CD14-positive monocyte (primary cell): Measurements from ENCODE around the gene CPT1A. TPM values are rescaled to one million over a fixed set of nuclear protein-coding genes. Genes with fewer than 3 reads are reported as not detected.
A peak's percentile ranks its signal among the peaks of the same experiment; 100 is the strongest.

Source experiments
- DNase-seq, 3 donors: peaks; one replicate each; pipeline ENCODE4 v3.0.0-alpha.2; 2011 to 2022
- H2AFZ ChIP-seq: 2 replicates; pipeline ENCODE4 v1.6.0; 2012; ENCODE audit warnings: mild to moderate bottlenecking, low read depth, low read length, inconsistent platforms; ENCODE audit not compliant: insufficient read depth, poor library complexity, severe bottlenecking
- H3K27ac ChIP-seq, 2 donors: 1 replicate in 1 of 2; 2 replicates in 1 of 2; pipeline ENCODE4 v1.5.1; 2012 to 2013; ENCODE audit warnings: low read length in 2 of 2, control low read depth in 1 of 2, inconsistent platforms in 1 of 2, low read depth in 1 of 2, mild to moderate bottlenecking in 1 of 2
- H3K27me3 ChIP-seq, 2 donors: one replicate each; pipeline versions ENCODE4 v1.6.0 to v1.6.1; 2011 to 2013; ENCODE audit warnings: low read length in 2 of 2; ENCODE audit not compliant: control insufficient read depth in 2 of 2, insufficient read depth in 2 of 2
- H3K36me3 ChIP-seq, 2 donors: replicated peaks in 1 of 2; 1 replicate in 1 of 2; 2 replicates in 1 of 2; pipeline versions ENCODE4 v1.5.1 to v1.6.1; 2012 to 2013; ENCODE audit warnings: low read length in 2 of 2, control low read depth in 1 of 2, inconsistent platforms in 1 of 2, mild to moderate bottlenecking in 1 of 2; ENCODE audit not compliant: insufficient read depth in 2 of 2, control insufficient read depth in 1 of 2
- H3K4me1 ChIP-seq, 2 donors: 1 replicate in 1 of 2; 2 replicates in 1 of 2; pipeline versions ENCODE4 v1.5.1 to v1.6.1; 2012 to 2013; ENCODE audit warnings: low read length in 2 of 2, control low read depth in 1 of 2, inconsistent platforms in 1 of 2, mild to moderate bottlenecking in 1 of 2, moderate library complexity in 1 of 2; ENCODE audit not compliant: insufficient read depth in 2 of 2, control insufficient read depth in 1 of 2
- H3K4me2 ChIP-seq: replicated peaks from 2 replicates; pipeline ENCODE3; 2012; ENCODE audit warnings: low read length, moderate library complexity, mild to moderate bottlenecking; ENCODE audit not compliant: poor library complexity, severe bottlenecking; ENCODE audit errors: extremely low read depth
- H3K4me3 ChIP-seq, 3 experiments: fragments of 200-600 bp in 1 of 3; sonication (generic) in 1 of 3; replicated peaks in 1 of 3; 1 replicate in 2 of 3; 2 replicates in 1 of 3; pipeline ENCODE4 v1.5.1; 2011 to 2013; ENCODE audit warnings: low read length in 3 of 3, mild to moderate bottlenecking in 3 of 3, control low read depth in 2 of 3, low read depth in 2 of 3, inconsistent platforms in 1 of 3, moderate library complexity in 1 of 3
- H3K79me2 ChIP-seq: 2 replicates; pipeline ENCODE4 v1.6.0; 2012; ENCODE audit warnings: mild to moderate bottlenecking, control low read depth, inconsistent platforms, low read length, moderate library complexity; ENCODE audit not compliant: insufficient read depth
- H3K9ac ChIP-seq: 2 replicates; pipeline ENCODE4 v1.6.0; 2017; ENCODE audit warnings: low read length, mild to moderate bottlenecking; ENCODE audit not compliant: insufficient read depth, poor library complexity, severe bottlenecking
- H3K9me3 ChIP-seq, 2 donors: replicated peaks in 1 of 2; 1 replicate in 1 of 2; 2 replicates in 1 of 2; pipeline versions ENCODE4 v1.5.1 to v1.6.1; 2012 to 2013; ENCODE audit warnings: low read length in 2 of 2, control low read depth in 1 of 2; ENCODE audit not compliant: control insufficient read depth in 1 of 2, insufficient read depth in 1 of 2
- H4K20me1 ChIP-seq: 2 replicates; pipeline ENCODE4 v1.6.0; 2012; ENCODE audit warnings: mild to moderate bottlenecking, low read length, control low read depth, moderate library complexity; ENCODE audit not compliant: insufficient read depth
- H3K27ac Mint-ChIP-seq, 7 donors: one replicate each; pipeline ENCODE4 v1.8.0; 2020; ENCODE audit warnings: mild to moderate bottlenecking in 7 of 7, mixed read lengths in 7 of 7, moderate library complexity in 6 of 7, inconsistent platforms in 2 of 7
- H3K27me3 Mint-ChIP-seq, 3 donors: one replicate each; pipeline ENCODE4 v1.8.0; 2021 to 2022; ENCODE audit warnings: low read depth in 3 of 3, mild to moderate bottlenecking in 3 of 3, mixed read lengths in 3 of 3, moderate library complexity in 3 of 3, inconsistent platforms in 1 of 3
- H3K36me3 Mint-ChIP-seq, 2 donors: one replicate each; pipeline ENCODE4 v1.8.0; 2020; ENCODE audit warnings: mixed read lengths in 2 of 2, inconsistent platforms in 1 of 2, mild to moderate bottlenecking in 1 of 2
- H3K4me1 Mint-ChIP-seq: one replicate; pipeline ENCODE4 v1.8.0; 2020; ENCODE audit warnings: mild to moderate bottlenecking, mixed read lengths
- H3K4me3 Mint-ChIP-seq, 2 donors: one replicate each; pipeline ENCODE4 v1.8.0; 2020; ENCODE audit warnings: mild to moderate bottlenecking in 2 of 2, mixed read lengths in 2 of 2, moderate library complexity in 1 of 2
- H3K9me3 Mint-ChIP-seq, 7 donors: one replicate each; pipeline ENCODE4 v1.8.0; 2020 to 2022; ENCODE audit warnings: mixed read lengths in 7 of 7, mild to moderate bottlenecking in 6 of 7, moderate library complexity in 6 of 7, inconsistent platforms in 2 of 7
- WGBS: methylation state at CpG from one replicate; pipeline ENCODE4 v1.1.5; 2013; ENCODE audit warnings: missing lambda C conversion rate; ENCODE audit not compliant: insufficient coverage; 5-methylcytosine and 5-hydroxymethylcytosine counted together
- intact Hi-C, 2 donors: fragments of 100-400 bp; cut with micrococcal nuclease; formaldehyde crosslinking; loops; one replicate each; pipeline versions ENCODE4 v1.15.0 to v1.15.1; 2023
- polyA plus RNA-seq, 3 donors: library from polyadenylated mRNA; depleted of rRNA in 1 of 3; unstranded in 2 of 3; stranded (reverse) in 1 of 3; fragments of 300-500 nt in 2 of 3; fragments of >200 nt in 1 of 3; fragmentation: Illumina TruSeq in 2 of 3; gene quantifications; 1 replicate in 2 of 3; 2 replicates in 1 of 3; pipeline ENCODE4 v1.2.3, GENCODE V29; 2012 to 2021
- TF ChIP-seq, protein P1 (sequence below): fragments of 200-600 bp; IDR thresholded peaks from one replicate; pipeline ENCODE4 v1.8.0; 2022; ENCODE audit warnings: antibody characterized with exemption, mild to moderate bottlenecking

The CPT1A gene
- polyA plus RNA-seq, 3 donors: 5.6 to 42.5 (median 7.0) TPM

DNA sequence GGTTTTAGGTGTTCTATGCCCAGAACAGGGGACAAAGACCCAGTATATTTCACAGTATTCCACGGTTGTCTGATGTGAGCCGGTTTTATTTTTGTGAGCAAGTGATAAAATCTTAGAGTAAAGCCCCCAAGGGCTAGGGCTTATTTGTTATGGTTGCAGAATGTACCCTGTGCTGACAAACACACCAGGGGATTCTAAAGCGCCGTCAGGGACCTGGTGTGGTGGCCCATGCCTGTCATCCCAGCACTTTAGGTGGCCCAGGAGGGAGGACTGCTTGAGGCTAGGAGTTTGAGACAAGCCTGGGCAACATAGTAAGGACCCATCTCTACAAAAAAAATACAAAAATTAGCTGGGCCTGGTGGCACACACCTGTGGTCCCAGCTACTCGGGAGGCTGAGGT is 39.1 kb upstream of the CPT1A start:
- Mint-ChIP-seq H3K27ac (no peak overlapping the region), H3K36me3 (peaks cover 0 to 2% of the 10 kb centered on the region in 2 donors), H3K4me1 (peaks cover under 1% of the 10 kb centered on the region), H3K9me3 (peaks cover under 1 to 6% (median 3%) of the 10 kb centered on the region in 7 donors), H3K4me3 (no peak overlapping the region), H3K27me3 (peaks cover 1 to 2% (median 2%) of the 10 kb centered on the region in 3 donors)
- DNase-seq: no peak
- intact Hi-C loops: no loop called here
- TF ChIP-seq, protein P1, sequence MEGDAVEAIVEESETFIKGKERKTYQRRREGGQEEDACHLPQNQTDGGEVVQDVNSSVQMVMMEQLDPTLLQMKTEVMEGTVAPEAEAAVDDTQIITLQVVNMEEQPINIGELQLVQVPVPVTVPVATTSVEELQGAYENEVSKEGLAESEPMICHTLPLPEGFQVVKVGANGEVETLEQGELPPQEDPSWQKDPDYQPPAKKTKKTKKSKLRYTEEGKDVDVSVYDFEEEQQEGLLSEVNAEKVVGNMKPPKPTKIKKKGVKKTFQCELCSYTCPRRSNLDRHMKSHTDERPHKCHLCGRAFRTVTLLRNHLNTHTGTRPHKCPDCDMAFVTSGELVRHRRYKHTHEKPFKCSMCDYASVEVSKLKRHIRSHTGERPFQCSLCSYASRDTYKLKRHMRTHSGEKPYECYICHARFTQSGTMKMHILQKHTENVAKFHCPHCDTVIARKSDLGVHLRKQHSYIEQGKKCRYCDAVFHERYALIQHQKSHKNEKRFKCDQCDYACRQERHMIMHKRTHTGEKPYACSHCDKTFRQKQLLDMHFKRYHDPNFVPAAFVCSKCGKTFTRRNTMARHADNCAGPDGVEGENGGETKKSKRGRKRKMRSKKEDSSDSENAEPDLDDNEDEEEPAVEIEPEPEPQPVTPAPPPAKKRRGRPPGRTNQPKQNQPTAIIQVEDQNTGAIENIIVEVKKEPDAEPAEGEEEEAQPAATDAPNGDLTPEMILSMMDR: no peak
- Histone ChIP-seq H3K9me3 (peaks cover 0 to 3% of the 10 kb centered on the region in 2 donors), H3K9ac (no peak overlapping the region), H3K4me2 (no peak overlapping the region), H3K4me1 (no peaks in the 10 kb centered on the region), H4K20me1 (no peaks in the 10 kb centered on the region), H3K27me3 (no peaks in the 10 kb centered on the region), H3K27ac (no peak overlapping the region), H3K36me3 (no peaks in the 10 kb centered on the region), H3K4me3 (no peak overlapping the region), H2AFZ (no peak overlapping the region), H3K79me2 (no peaks in the 10 kb centered on the region)
- WGBS: 100% methylated on average over 2 of the region's 5 CpGs

DNA sequence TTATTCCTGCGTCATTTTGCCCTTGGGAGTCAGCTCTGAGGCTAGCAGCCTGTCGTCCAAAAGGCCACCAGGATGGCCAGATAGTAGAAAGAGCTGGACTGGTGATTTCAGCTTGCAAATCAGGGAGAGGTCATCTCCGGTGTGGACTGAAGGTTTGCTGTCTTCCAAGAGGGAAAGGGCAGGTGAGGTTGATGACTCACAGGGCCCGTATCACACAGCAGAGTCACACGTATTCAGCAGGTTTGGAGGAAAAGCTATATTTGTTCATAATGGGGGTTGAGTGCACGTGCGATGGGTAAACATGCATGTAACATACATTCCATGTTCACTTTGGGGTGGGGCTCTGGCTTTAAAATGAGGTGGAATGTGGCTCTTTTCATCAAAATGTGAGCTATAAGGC is 36.3 kb upstream of the CPT1A start:
- Mint-ChIP-seq H3K27ac (peak overlapping the region in 3 of 7 donors; percentile 21 to 50 (median 42)), H3K36me3 (peaks cover 0 to 2% of the 10 kb centered on the region in 2 donors), H3K4me1 (peaks cover 3% of the 10 kb centered on the region), H3K9me3 (peaks cover 2 to 12% (median 7%) of the 10 kb centered on the region in 7 donors), H3K27me3 (peaks cover 2 to 5% (median 3%) of the 10 kb centered on the region in 3 donors), H3K4me3 (no peak overlapping the region)
- Histone ChIP-seq H3K4me3 (no peak overlapping the region), H3K36me3 (no peaks in the 10 kb centered on the region), H3K9me3 (peaks cover 0 to 3% of the 10 kb centered on the region in 2 donors), H3K27me3 (no peaks in the 10 kb centered on the region), H4K20me1 (no peaks in the 10 kb centered on the region), H3K27ac (no peak overlapping the region), H3K79me2 (no peaks in the 10 kb centered on the region), H3K9ac (no peak overlapping the region), H3K4me2 (no peak overlapping the region), H2AFZ (no peak overlapping the region), H3K4me1 (no peaks in the 10 kb centered on the region)
- no peak for DNase-seq
- TF ChIP-seq, protein P1: no peak
- WGBS: 99% methylated on average over 7 of the region's 7 CpGs
- intact Hi-C loops: no loop called here
